IPS-NIHi7 (cell line): ENCODE measurements around the gene GLIS1.

ENCODE experiments used
- DNase-seq: peaks from one replicate; pipeline ENCODE4 v3.0.0; 2012; ENCODE audit warnings: mixed read lengths; ENCODE audit errors: extremely low spot score

Gene GLIS1

GRCh38 chr1:53594391-53595180 is 144.4 kb downstream of the GLIS1 start:
- DNase-seq = no peak

DNA sequence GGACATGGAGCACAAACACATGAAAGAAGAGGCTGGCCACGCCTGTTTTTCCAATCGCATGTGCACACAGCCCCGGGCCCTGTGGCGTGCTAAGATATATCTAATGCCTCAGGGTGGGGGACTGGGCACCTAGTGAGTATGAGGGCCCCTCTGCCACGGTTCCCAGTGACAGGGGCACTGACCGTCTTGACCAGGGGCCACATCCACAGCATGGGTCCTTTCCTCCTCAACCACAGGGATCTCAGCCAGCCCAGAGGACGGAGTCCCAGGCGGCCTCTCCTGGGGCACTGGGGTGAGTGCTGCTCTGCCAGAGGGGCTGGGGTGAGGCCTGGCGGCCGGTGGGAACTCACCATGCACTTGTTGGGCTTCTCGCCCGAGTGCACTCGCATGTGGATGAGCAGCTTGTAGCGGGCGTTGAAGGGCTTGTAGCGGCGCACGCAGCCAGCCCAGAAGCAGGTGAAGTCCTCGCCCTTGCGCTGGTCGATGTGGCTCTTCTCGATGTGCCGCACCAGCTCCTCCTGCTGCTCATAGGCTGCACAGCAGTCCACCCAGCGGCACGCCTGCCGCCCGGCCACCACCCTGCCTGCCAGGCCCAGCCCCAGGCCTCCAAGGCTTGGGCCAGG is 145.1 kb downstream of the GLIS1 start:
- DNase-seq = peak; percentile 92

DNA sequence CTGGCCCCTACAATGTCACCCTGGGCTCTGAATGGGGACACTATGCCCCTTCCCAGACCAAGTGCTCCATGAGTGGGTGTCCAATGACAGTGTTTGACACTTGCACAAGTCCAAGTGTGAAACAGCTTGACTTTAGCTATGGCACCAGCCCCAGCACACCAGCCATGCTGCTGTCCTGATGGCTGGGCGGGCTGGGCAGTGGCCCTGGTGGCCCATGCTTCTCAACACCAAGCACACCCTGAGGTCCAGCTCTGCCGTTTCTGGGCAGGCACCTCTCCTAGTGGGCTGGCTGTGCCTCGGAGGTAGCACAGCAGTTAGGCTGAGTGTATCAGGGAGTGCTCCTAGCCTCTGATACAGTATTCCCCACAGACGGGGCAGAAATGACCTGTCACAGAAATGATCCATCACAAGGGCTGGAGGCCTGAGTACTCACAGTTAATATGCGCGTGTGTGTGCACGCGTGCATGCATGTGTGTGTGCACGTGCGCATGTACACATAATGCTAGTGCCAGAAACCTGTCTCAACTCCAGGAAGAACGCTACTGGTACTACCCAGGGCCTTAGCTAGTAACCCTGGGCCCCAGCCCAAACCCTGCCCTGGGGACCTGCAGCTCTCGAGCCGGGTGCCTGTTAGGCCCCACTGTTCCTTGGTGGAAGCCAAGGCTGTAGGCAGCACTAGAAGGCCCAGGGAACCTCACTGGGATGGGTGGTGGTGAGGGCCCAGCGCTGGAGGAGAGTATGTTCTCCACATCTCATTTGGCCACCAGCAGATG is 145.8 kb downstream of the GLIS1 start:
- no peak for DNase-seq

DNA sequence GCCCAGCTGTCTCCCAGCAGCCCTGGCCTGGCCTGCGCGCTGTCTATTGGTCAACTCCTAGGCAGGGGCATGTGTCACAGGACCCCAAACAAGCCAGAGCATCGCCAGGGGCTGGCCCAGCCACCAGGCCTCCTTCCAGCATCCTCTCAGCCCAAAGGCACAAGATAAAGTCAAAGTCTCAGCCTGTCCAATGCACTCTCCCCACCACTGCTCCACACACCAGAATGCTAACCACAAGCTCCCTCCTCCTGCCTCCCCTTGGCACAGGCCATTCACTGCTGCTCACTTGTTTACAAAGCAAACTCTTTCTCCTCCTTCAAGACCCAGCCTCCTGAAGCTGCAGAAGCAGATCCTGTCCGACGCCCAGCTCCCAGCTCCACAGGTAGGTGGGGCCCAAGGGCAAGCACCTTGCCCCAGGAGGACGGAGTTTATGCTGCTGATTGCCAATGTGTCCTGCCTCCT is 146.4 kb downstream of the GLIS1 start:
- peak; percentile 67 for DNase-seq

- DNase-seq = no peak
Observed at GRCh38 chr1:53591924-53592323, 147.0 kb downstream of the GLIS1 start.

DNA sequence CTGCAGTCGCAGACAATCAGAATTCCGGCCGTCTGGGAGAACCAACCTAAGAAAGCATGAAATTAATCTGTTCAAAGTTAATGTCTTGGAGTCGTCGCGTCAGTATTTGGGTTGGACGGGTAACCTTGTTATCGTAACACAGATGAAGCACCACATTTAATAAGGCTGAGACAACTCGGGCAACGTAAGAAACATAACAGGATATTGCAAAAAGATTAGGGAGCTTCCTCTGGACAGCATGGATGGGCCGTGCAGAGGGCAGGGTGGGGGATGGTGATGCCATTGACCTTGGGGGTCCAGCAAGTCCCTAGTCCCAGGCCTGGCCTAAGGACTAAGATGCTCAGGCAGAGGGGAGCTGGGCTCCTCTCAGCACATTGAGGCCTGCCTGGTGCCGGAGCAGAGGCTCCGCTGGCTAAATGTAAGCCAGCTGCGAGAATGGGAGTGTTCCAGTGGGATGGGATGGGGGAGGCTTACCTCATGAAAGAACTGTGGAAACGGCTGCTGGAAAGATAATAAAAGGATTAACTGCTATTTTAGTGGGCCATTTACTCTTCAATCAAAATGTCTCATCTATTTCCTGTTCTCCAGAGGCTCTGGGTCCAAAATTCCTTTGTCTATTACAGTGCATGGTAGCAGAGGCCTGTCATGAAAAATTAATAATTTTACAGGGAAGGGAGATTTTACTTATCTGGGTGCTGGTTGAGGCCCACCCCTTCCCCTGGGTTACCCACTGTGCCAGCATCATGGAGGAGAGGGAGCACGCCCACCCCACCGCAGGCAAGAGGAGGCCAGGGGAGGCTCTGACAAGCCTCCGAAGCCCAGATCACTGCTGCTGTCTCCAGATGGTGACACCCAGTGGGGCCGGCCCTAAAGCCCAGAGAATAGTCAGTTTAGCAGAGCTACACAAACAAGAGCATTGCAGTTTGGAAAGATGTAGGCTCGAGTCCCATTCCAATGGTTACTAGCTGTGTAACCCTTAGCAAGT is 148.1 kb downstream of the GLIS1 start:
- no peak for DNase-seq

DNA sequence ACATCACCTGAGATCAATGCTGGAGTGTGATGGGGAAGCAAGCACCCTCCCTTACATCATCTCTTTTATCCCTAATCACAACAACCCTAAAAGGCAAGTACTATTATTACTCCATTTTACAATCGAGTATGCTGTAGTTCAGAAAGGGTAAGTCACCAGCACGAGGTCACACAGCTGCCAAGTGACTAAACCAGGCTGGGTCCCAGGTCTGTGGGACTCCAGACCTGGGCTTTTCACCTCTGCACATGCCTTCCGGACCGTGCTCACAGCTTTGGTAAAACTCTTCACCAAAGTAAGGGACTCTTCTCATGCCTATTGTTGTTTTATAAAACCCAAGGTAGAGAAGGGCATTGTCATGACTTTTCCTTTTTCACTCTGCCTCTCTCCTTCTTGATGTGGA is 148.9 kb downstream of the GLIS1 start:
- DNase-seq = no peak

- DNase-seq = peak; percentile 3
Observed at GRCh38 chr1:53589043-53589887, 149.7 kb downstream of the GLIS1 start.

- DNase-seq = peak; percentile 2
Observed at GRCh38 chr1:53588053-53588779, 150.7 kb downstream of the GLIS1 start.

DNA sequence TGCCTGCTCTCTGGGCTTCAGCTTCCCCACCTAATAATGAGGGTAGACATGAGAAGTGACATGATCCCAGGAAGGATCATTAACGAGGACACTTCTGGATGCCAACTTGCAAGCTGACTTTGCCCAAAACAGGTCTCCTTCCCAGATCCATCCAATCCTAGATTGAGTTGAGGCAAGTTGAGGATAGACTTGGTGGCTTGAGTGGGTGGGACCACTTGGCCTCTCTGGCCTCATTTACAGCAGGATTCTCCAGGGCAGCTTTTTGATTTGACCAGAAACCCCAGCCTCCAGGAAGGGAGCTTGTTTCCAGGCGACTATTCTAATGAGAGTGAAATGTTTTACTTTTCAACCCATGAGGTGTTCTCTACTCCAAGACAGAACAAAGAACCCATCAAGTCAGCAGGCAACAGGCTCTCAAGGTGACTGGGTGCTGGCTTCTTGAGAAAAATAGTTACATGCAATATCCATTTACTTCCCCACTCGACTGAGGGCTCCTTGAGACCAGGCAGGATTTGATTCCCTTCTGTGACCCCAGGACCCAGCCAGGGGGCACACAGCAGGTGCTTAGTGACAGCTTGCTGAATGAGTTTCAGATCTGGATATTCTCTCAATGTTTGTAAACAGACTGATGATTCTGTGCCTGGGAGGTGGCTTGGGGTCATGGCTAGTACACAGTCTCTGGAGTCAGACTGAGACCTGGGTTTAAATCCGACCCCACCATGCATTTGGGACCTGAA is 151.5 kb downstream of the GLIS1 start:
- peak; percentile 2 for DNase-seq

GRCh38 chr1:53586765-53587164 is 152.2 kb downstream of the GLIS1 start:
- no peak for DNase-seq

DNA sequence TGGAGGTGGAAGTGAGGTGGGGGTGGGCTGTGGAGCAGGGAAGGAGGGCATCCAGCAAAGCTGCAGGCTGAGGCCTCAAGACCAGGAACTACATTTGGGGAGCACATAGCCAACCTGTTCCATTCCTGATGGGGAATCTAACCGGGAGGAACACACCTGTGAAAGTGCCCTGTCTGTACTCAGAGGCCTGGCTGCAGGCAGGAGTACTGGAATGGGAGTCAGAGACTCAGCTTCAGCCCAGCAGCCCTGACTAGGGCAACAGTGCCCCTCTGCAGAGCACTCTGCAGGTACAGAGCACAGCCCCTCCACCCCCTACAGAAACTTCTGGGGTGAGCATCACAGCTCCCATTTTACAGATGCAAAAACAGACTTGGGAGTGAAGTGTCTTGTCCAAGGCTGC is 153.4 kb downstream of the GLIS1 start:
- no peak for DNase-seq

GRCh38 chr1:53585129-53585528 is 153.8 kb downstream of the GLIS1 start:
- no peak for DNase-seq

DNA sequence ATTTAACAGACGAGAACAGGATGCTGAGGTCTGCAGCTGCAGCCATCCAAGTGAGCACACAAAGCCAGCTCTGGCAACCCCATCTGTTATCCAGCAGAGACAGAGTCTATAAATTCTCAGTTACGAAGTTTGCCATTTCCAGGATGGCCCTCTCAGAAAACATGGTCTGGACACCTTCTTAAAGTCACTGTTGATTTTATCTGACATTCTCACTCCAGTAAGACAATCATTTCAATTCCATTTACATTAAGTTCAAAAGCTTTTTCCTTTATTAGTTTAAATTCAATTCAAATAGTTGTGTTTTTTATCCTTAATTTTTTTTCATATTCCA is 154.2 kb downstream of the GLIS1 start:
- no peak for DNase-seq

DNA sequence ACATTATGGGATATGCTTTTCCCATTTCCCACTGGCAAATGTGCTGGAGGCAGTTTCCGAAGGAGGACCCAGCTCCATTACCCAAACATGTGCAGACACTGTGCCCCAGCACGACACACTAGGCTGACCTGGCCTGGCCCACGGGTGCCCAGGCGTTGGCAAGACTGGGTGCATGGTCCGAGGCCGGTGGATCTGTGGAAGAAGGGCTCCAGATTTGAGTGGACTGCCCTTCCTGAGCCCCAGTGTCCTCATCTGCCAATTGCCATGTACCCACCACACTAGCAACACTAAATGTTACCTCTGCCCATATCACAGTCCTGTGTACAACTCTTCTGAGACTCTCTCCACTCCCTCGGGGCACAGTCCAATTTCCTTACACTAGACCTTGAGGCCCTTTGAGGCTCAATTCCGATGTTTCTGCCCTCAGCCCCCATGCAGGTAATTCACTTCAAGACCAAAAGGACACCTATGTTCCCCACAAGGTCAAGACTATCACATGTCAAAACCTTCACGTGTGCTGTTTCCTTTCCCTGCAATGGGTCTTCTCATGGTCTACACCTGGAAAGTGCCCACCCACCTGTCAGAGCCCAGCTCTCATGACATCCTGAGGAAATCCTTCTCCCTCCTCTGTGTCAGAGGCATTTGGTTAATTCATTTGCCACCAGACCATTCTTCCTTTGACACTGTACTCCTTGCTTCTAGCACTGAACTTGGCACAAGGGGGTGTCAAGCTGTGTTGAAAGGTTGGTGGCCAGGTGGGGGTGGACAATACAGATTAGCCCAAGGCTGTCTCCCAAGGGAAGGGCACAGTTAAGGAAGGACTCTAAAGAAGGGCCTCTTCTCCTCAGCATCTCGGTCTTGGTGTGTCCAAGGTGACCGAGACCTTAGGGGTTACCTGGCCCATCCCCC is 154.8 kb downstream of the GLIS1 start:
- DNase-seq = no peak

DNA sequence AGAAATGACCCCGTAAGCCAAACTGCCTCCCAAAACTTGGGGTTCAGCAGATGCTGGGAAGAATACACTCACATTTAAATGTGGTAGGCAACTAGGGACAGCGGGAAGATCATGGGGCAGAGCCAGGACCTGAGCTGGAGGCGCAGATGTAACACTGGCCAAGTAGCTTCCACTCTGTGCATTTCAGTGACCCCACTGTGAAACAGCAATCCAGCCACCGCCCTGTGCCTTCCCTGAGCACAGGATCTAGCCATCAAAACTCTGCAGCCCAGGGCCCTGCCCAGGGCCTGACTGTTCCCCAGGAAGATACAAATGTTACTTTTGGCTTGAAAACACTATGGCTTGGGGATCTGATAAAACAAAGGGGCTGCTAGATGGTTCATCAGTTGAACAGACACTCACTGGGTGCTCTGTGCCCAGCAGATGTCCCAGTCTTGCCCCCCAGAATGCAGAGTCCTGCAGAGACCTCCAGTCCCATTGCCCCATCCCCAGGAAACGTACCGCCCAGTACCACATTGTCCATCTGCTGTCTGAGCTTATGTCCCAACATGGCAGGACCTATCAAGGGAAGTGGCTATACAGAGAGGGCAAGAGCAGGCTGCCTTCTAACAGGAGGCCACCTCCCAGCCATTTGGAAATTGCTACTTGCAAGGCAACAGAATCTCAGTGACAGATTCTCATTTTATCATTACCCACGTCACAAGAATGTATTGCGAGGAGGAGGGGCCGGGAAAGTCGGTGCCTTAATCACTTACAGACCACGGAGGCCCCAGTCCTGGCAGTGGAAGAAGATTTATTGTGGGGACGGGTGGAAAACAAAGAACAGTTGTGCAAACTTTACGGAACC is 155.7 kb downstream of the GLIS1 start:
- DNase-seq = no peak
